ENCODE measurements around the gene TRIM7. TPM values are rescaled to one million over a fixed set of nuclear protein-coding genes. Genes with fewer than 3 reads are reported as not detected.

The TRIM7 gene
- total and polyA plus RNA-seq, 9 of the 15 experiments (the other 6 are each of a cell fraction or from before 2014, with no cell fraction given): 2.6 to 14.9 (median 8.9) TPM

DNA sequence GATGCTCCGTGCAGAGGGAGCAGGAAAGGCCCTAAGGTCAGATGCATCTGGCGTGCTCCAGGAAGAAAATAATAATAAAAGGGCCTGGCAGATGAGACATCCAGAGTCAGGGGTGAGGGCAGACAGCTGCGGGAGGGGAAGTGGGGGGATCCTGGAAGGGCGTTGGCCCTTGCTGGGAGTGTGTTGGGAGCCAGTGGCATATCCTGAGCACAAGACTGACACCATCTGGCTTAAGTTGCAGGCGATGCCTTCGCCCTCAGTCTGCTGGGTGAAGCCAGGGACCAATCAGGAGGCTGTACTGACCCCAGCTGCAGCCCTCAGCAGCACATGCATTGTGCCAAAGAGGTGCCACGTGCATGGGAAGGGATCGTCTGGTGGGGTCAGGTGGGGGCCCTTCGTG, 53.9 kb downstream of the TRIM7 start (continued):
- TF ChIP-seq POLR3A (IDR thresholded peaks at IDR 0.05; ENCODE audit: borderline replicate concordance, extremely low read depth, insufficient read depth, insufficient read length) (no peak), ATF1 (CRISPR knock-in tag; IDR thresholded peaks at IDR 0.05) (no peak), ATF1 (tag; IDR thresholded peaks at IDR 0.05) (no peak), SMAD2 (IDR thresholded peaks at IDR 0.05; ENCODE audit: low read depth, low read length) (no peak), SMC3 (conservative IDR thresholded peaks at IDR 0.05; ENCODE audit: insufficient read depth, low read depth, low read length) (no peak), MAFF (IDR thresholded peaks at IDR 0.05; ENCODE audit: low read length) (no peak), SUPT5H (IDR thresholded peaks at IDR 0.05) (no peak), FOXA3 (CRISPR knock-in tag; conservative IDR thresholded peaks at IDR 0.05 in 1 of 2, IDR thresholded peaks at IDR 0.05 in 1 of 2) (no peak), FUS (optimal IDR thresholded peaks at IDR 0.05; ENCODE audit: low read depth, low read length) (no peak), RFX7 (CRISPR knock-in tag; IDR thresholded peaks at IDR 0.05) (no peak), ZNF41 (CRISPR knock-in tag; conservative IDR thresholded peaks at IDR 0.05) (no peak)

DNA sequence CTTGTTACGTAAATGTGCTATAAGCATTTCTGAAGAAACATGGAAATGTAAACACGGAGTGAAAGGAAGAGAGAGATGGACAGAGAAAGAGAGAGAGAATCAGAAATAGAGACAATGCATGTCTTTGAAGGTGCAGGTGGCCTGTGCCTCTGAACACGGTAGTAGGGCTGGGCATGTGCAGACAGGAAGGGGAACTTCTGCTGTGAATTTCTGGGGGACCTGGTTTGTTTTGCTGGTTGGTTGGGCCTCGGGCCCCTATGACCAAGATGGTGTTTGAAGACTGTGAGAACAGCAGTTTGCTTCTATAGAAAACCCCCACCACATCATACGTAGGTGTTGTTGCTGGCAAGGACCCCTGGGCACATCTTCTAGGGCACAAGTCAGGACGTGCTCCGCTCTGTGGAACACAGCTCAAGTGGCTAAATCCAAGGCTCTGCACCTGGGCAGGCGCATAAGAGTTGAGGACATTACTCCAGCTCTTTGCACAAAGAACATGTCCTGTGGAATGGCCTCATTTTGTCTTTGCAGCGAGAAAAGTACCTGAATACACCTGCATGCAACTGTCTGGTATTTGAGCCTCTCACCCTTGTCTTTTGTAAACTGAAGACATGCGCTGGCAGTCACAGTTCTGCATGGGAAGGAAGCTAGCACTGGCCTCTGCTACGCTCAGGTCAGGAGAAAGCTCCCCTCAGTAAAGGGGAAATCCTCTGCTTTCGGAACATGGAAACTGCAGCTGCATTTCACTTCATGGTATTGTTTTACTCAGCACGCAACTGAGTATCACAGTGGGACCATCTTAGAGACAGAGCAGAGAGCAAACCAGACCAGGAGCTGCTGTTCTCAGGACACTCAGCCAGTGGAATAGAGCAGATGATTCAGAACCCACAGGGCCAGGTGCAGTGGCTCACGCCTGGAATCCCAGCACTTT, 54.9 kb downstream of the TRIM7 start:
- intact Hi-C loops (cut with micrococcal nuclease): loop anchor here (2.0 kb wide), 1 partner anchor 281 kb away; no protein-coding TSS in a partner anchor
- H3K9ac ChIP-seq (ENCODE audit: insufficient read depth in 1 of 2, low read depth in 2 of 2, low read length in 2 of 2): peak overlapping the region in 1 of 2 experiments; percentile 48; a peak in 1 of 4 replicates
- no peaks in the 10 kb centered on the region for H3K9me3 ChIP-seq (replicated peaks; ENCODE audit: control insufficient read depth, insufficient read depth, low read depth, low read length)
- H3K9me1 ChIP-seq (ENCODE audit: control insufficient read depth, insufficient read depth, low read length): no peaks in the 10 kb centered on the region
- in situ Hi-C loops (cut with MboI): no loop called here
- no peak for FAIRE-seq
- no TSS peak for BruUV-seq (replicated peaks)
- no peaks in the 10 kb centered on the region for H3K27me3 ChIP-seq (ENCODE audit: control insufficient read depth in 2 of 2, insufficient read depth in 2 of 2, low read length in 2 of 2)
- TF ChIP-seq TEAD4 (IDR thresholded peaks at IDR 0.05; ENCODE audit: low read length) (no peak), TEAD4 (CRISPR knock-in tag; IDR thresholded peaks at IDR 0.05; ENCODE audit: borderline replicate concordance) (no peak), ZFP1 (CRISPR knock-in tag; IDR thresholded peaks at IDR 0.05) (no peak), MTA2 (IDR thresholded peaks at IDR 0.05; ENCODE audit: low read depth) (no peak), NFRKB (IDR thresholded peaks at IDR 0.05; ENCODE audit: low read depth) (no peak), EHMT2 (IDR thresholded peaks at IDR 0.05) (no peak)
- TF ChIP-seq, protein P1, sequence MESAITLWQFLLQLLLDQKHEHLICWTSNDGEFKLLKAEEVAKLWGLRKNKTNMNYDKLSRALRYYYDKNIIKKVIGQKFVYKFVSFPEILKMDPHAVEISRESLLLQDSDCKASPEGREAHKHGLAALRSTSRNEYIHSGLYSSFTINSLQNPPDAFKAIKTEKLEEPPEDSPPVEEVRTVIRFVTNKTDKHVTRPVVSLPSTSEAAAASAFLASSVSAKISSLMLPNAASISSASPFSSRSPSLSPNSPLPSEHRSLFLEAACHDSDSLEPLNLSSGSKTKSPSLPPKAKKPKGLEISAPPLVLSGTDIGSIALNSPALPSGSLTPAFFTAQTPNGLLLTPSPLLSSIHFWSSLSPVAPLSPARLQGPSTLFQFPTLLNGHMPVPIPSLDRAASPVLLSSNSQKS (CRISPR knock-in tag; IDR thresholded peaks at IDR 0.05): no peak
- TF ChIP-seq, protein P2, sequence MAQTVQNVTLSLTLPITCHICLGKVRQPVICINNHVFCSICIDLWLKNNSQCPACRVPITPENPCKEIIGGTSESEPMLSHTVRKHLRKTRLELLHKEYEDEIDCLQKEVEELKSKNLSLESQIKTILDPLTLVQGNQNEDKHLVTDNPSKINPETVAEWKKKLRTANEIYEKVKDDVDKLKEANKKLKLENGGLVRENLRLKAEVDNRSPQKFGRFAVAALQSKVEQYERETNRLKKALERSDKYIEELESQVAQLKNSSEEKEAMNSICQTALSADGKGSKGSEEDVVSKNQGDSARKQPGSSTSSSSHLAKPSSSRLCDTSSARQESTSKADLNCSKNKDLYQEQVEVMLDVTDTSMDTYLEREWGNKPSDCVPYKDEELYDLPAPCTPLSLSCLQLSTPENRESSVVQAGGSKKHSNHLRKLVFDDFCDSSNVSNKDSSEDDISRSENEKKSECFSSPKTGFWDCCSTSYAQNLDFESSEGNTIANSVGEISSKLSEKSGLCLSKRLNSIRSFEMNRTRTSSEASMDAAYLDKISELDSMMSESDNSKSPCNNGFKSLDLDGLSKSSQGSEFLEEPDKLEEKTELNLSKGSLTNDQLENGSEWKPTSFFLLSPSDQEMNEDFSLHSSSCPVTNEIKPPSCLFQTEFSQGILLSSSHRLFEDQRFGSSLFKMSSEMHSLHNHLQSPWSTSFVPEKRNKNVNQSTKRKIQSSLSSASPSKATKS (CRISPR knock-in tag; IDR thresholded peaks at IDR 0.05): no peak
- H3K4me3 ChIP-seq: no peak overlapping the region
- no peak overlapping the region for H3K27ac ChIP-seq (ENCODE audit: extremely low read depth, low read depth, low read length)
- WGBS (ENCODE audit: insufficient coverage, low coverage, missing lambda C conversion rate): 49% methylated on average over 14 of the region's 14 CpGs
- no peaks in the 10 kb centered on the region for H4K20me1 ChIP-seq (replicated peaks; ENCODE audit: control insufficient read depth, insufficient read depth, low read length)
- H3K4me2 ChIP-seq (ENCODE audit: insufficient read depth, low read length): no peak overlapping the region
- H2AFZ ChIP-seq (ENCODE audit: low read depth, low read length): no peak overlapping the region
- H3K36me3 ChIP-seq (ENCODE audit: control insufficient read depth, insufficient read depth, low read length): no peaks in the 10 kb centered on the region
- ATAC-seq: no peak
- POLR2A ChIA-PET: no interaction called here
- DNase-seq (ENCODE audit: extremely low read depth in 1 of 4, low spot score in 3 of 4): no peak
- H3K79me2 ChIP-seq (ENCODE audit: control insufficient read depth, insufficient read depth, low read length): no peaks in the 10 kb centered on the region
- CTCF ChIA-PET (ENCODE audit: low intra/inter-chr PET ratio): no interaction called here
- peaks cover 3 to 7% of the 10 kb centered on the region in 2 experiments; a peak in 2 of 5 replicates for H3K4me1 ChIP-seq (replicated peaks in 1 of 2; ENCODE audit: control insufficient read depth in 2 of 2, insufficient read depth in 2 of 2, low read length in 2 of 2)
